WTC11 (cell line): ENCODE measurements around the gene CMTR1. TPM values are rescaled to one million over a fixed set of nuclear protein-coding genes. Genes with fewer than 3 reads are reported as not detected.

Experiments
- ATAC-seq: fragments of 200-7000 bp; cut with Tn5 transposase; 2 replicates; pipeline ENCODE4 v1.10.0; 2021; ENCODE audit warnings: mild to moderate bottlenecking, moderate library complexity
- CTCF ChIA-PET: fragments of 300-600 bp; sonication (Branson Sonifier 250); formaldehyde crosslinking; loops from one replicate; lab custom pipeline; 2021; ENCODE audit warnings: antibody characterized with exemption; lab: Charles Lee
- POLR2A ChIA-PET: fragments of 350-600 bp; sonication (Branson Sonifier 250); formaldehyde crosslinking; loops from one replicate; lab custom pipeline; 2021; ENCODE audit warnings: antibody characterized with exemption; lab: Charles Lee
- DNase-seq: peaks from one replicate; pipeline ENCODE4 v3.0.0; 2021; ENCODE audit warnings: low spot score
- H3K27ac Mint-ChIP-seq: 2 replicates; pipeline ENCODE4 v1.8.0; 2021; ENCODE audit warnings: mixed read lengths
- H3K27me3 Mint-ChIP-seq: 2 replicates; pipeline ENCODE4 v1.8.0; 2021; ENCODE audit warnings: low read depth, mild to moderate bottlenecking, moderate library complexity, mixed read lengths
- H3K36me3 Mint-ChIP-seq: 2 replicates; pipeline ENCODE4 v1.8.0; 2021; ENCODE audit warnings: mixed read lengths
- H3K4me1 Mint-ChIP-seq: 2 replicates; pipeline ENCODE4 v1.8.0; 2022; ENCODE audit warnings: mixed read lengths
- H3K4me3 Mint-ChIP-seq: 2 replicates; pipeline ENCODE4 v1.8.0; 2021; ENCODE audit warnings: mild to moderate bottlenecking, moderate library complexity, mixed read lengths
- H3K9me3 Mint-ChIP-seq: 2 replicates; pipeline ENCODE4 v1.8.0; 2021; ENCODE audit warnings: mixed read lengths
- ETV6 ChIP-seq: sonication (generic); formaldehyde crosslinking; IDR thresholded peaks from 2 replicates; pipeline ENCODE4 v1.8.1; 2022; ENCODE audit warnings: mild to moderate bottlenecking, missing genetic modification reagents
- FOXP1 ChIP-seq: sonication (generic); formaldehyde crosslinking; IDR thresholded peaks from 2 replicates; pipeline ENCODE4 v1.8.0; 2022; ENCODE audit warnings: missing genetic modification reagents, mild to moderate bottlenecking, moderate library complexity, borderline replicate concordance
- GABPB1 ChIP-seq: sonication (generic); formaldehyde crosslinking; IDR thresholded peaks from 2 replicates; pipeline ENCODE4 v1.8.1; 2023; ENCODE audit warnings: mild to moderate bottlenecking, missing genetic modification reagents
- GRHL2 ChIP-seq: fragments of 250-450 bp; sonication (Bioruptor Pico); IDR thresholded peaks from 2 replicates; pipeline ENCODE4 v1.8.0; 2022; ENCODE audit warnings: mild to moderate bottlenecking, moderate library complexity; ENCODE audit not compliant: insufficient replicate concordance, severe bottlenecking
- NFATC4 ChIP-seq: fragments of 250-450 bp; sonication (Bioruptor Pico); IDR thresholded peaks from 2 replicates; pipeline ENCODE4 v1.9.0; 2021; ENCODE audit warnings: mild to moderate bottlenecking
- NR1H2 ChIP-seq: sonication (generic); formaldehyde crosslinking; IDR thresholded peaks from 2 replicates; pipeline ENCODE4 v1.9.0; 2021; ENCODE audit warnings: mild to moderate bottlenecking, moderate library complexity, missing genetic modification reagents
- NR2C2 ChIP-seq: sonication (generic); formaldehyde crosslinking; IDR thresholded peaks from 2 replicates; pipeline ENCODE4 v1.8.0; 2022; ENCODE audit warnings: mild to moderate bottlenecking, missing genetic modification reagents
- TP53 ChIP-seq: sonication (generic); formaldehyde crosslinking; IDR thresholded peaks from 2 replicates; pipeline ENCODE4 v1.8.1; 2023; ENCODE audit warnings: mild to moderate bottlenecking, missing genetic modification reagents
- ZNF121 ChIP-seq: sonication (generic); formaldehyde crosslinking; IDR thresholded peaks from 2 replicates; pipeline ENCODE4 v1.8.0; 2023; ENCODE audit warnings: missing genetic modification reagents
- ZNF232 ChIP-seq: sonication (generic); formaldehyde crosslinking; IDR thresholded peaks from 2 replicates; pipeline ENCODE4 v1.8.0; 2022; ENCODE audit warnings: mild to moderate bottlenecking, missing genetic modification reagents
- ZNF263 ChIP-seq: sonication (generic); formaldehyde crosslinking; IDR thresholded peaks from 2 replicates; pipeline ENCODE4 v1.8.1; 2022; ENCODE audit warnings: low read depth, mild to moderate bottlenecking, moderate library complexity, missing genetic modification reagents
- ZNF317 ChIP-seq: sonication (generic); formaldehyde crosslinking; IDR thresholded peaks from 2 replicates; pipeline ENCODE4 v1.8.1; 2023; ENCODE audit warnings: low read depth, mild to moderate bottlenecking, moderate library complexity, missing genetic modification reagents, borderline replicate concordance
- ZSCAN18 ChIP-seq: fragments of 250-450 bp; sonication (Bioruptor Pico); IDR thresholded peaks from 2 replicates; pipeline ENCODE4 v2.1.2; 2022; ENCODE audit warnings: mild to moderate bottlenecking, moderate library complexity
- total RNA-seq: library from RNA; stranded (reverse); gene quantifications from 3 replicates; pipeline ENCODE4 v1.2.3, GENCODE V29; 2021
- TF ChIP-seq, protein P1 (sequence below): sonication (generic); formaldehyde crosslinking; IDR thresholded peaks from 2 replicates; pipeline ENCODE4 v1.8.1; 2023; ENCODE audit warnings: mild to moderate bottlenecking, moderate library complexity, missing genetic modification reagents
- TF ChIP-seq, protein P2 (sequence below): fragments of 250-450 bp; sonication (Bioruptor Pico); IDR thresholded peaks from 2 replicates; pipeline ENCODE4 v1.8.0; 2021; ENCODE audit warnings: mild to moderate bottlenecking
- TF ChIP-seq, protein P3 (sequence below): sonication (generic); formaldehyde crosslinking; IDR thresholded peaks from 2 replicates; pipeline ENCODE4 v1.8.1; 2022; ENCODE audit warnings: mild to moderate bottlenecking, missing genetic modification reagents, moderate library complexity, borderline replicate concordance
- TF ChIP-seq, protein P4 (sequence below): sonication (generic); formaldehyde crosslinking; IDR thresholded peaks from 2 replicates; pipeline ENCODE4 v1.8.1; 2022; ENCODE audit warnings: missing genetic modification reagents, borderline replicate concordance
- TF ChIP-seq, protein P5 (sequence below): sonication (generic); formaldehyde crosslinking; IDR thresholded peaks from 2 replicates; pipeline ENCODE4 v1.8.0; 2022; ENCODE audit warnings: mild to moderate bottlenecking, missing genetic modification reagents

CMTR1 gene
- total RNA-seq, 1 experiment from 2014 or later: 38.6 TPM

DNA sequence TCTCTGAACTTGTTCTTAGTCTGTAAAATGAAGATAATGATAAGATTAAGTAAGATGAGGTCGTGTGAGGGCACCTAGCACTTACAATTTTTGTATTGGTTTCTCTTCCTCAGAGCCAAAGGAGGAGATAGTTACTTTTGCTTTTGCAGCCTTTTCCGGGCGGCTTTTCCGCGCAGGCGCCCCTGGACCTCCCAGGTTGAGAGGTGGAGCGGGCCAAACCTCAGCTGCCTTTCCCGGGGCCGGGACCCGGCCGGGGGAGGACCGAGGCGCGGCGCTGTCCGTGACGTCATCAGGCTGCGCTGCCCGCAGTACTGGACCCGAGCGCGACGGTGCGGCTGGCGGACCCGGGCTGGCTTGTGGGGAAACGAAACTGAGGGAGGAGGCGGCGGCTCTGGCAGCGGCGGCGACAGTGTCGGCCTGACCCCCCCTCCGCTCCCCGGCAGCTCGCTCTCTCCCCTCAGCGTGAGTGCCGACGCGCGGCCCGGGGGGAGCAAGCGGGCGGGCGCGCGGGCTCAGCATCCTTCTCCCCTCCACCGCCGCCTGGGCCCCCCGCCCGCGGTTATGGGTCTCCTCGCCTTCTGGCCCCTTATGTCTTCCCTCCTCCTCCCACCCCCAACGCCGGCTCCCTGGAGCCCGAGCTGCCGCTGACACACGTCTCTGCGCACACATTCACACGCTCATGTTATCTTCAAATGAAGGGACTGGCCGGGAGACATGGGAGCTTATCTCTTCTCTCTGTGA is at the start of gene CMTR1 (continued):
- TF ChIP-seq, protein P1, sequence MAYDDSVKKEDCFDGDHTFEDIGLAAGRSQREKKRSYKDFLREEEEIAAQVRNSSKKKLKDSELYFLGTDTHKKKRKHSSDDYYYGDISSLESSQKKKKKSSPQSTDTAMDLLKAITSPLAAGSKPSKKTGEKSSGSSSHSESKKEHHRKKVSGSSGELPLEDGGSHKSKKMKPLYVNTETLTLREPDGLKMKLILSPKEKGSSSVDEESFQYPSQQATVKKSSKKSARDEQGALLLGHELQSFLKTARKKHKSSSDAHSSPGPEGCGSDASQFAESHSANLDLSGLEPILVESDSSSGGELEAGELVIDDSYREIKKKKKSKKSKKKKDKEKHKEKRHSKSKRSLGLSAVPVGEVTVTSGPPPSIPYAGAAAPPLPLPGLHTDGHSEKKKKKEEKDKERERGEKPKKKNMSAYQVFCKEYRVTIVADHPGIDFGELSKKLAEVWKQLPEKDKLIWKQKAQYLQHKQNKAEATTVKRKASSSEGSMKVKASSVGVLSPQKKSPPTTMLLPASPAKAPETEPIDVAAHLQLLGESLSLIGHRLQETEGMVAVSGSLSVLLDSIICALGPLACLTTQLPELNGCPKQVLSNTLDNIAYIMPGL: peak; percentile 55; the same call in 1 of the 2 replicates
- TF ChIP-seq, protein P2, sequence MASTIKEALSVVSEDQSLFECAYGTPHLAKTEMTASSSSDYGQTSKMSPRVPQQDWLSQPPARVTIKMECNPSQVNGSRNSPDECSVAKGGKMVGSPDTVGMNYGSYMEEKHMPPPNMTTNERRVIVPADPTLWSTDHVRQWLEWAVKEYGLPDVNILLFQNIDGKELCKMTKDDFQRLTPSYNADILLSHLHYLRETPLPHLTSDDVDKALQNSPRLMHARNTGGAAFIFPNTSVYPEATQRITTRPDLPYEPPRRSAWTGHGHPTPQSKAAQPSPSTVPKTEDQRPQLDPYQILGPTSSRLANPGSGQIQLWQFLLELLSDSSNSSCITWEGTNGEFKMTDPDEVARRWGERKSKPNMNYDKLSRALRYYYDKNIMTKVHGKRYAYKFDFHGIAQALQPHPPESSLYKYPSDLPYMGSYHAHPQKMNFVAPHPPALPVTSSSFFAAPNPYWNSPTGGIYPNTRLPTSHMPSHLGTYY (CRISPR knock-in tag): no peak
- TF ChIP-seq GABPB1 (CRISPR knock-in tag) (peak; percentile 53; the same call in 1 of the 2 replicates), NR1H2 (CRISPR knock-in tag) (no peak), GRHL2 (CRISPR knock-in tag) (no peak), FOXP1 (CRISPR knock-in tag) (peak; percentile 59; the same call in 1 of the 2 replicates), NFATC4 (no peak), ZSCAN18 (no peak), ZNF232 (CRISPR knock-in tag) (no peak), TP53 (CRISPR knock-in tag) (no peak), ZNF317 (CRISPR knock-in tag) (no peak), ZNF263 (CRISPR knock-in tag) (no peak), NR2C2 (no peak)
- TF ChIP-seq, protein P3, sequence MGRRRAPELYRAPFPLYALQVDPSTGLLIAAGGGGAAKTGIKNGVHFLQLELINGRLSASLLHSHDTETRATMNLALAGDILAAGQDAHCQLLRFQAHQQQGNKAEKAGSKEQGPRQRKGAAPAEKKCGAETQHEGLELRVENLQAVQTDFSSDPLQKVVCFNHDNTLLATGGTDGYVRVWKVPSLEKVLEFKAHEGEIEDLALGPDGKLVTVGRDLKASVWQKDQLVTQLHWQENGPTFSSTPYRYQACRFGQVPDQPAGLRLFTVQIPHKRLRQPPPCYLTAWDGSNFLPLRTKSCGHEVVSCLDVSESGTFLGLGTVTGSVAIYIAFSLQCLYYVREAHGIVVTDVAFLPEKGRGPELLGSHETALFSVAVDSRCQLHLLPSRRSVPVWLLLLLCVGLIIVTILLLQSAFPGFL (CRISPR knock-in tag): no peak
- TF ChIP-seq, protein P4, sequence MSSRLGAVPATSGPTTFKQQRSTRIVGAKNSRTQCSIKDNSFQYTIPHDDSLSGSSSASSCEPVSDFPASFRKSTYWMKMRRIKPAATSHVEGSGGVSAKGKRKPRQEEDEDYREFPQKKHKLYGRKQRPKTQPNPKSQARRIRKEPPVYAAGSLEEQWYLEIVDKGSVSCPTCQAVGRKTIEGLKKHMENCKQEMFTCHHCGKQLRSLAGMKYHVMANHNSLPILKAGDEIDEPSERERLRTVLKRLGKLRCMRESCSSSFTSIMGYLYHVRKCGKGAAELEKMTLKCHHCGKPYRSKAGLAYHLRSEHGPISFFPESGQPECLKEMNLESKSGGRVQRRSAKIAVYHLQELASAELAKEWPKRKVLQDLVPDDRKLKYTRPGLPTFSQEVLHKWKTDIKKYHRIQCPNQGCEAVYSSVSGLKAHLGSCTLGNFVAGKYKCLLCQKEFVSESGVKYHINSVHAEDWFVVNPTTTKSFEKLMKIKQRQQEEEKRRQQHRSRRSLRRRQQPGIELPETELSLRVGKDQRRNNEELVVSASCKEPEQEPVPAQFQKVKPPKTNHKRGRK (CRISPR knock-in tag): no peak
- TF ChIP-seq, protein P5, sequence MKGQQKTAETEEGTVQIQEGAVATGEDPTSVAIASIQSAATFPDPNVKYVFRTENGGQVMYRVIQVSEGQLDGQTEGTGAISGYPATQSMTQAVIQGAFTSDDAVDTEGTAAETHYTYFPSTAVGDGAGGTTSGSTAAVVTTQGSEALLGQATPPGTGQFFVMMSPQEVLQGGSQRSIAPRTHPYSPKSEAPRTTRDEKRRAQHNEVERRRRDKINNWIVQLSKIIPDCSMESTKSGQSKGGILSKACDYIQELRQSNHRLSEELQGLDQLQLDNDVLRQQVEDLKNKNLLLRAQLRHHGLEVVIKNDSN: no peak
- TF ChIP-seq, all 79 proteins: peak for 19

DNA sequence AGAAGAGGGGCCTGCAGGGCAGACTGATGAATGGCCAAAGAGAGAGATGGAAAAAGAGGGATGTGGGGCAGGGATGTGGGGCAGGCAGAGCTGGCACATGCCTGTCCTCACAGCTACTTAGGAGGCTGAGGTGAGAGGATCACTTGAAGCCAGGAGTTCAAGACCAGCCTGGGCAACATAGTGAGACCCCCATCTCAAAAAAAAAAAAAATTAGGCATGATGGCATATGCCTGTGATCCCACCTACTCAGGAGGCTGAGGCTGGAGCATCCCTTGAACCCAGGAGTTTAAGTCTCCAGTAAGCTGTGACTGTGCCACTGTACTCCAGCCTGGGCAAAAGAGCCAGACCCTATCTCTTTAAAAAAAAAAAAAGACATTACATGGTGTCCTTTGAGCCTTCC is 44.4 kb upstream of the CMTR1 start:
- no peak for ATAC-seq
- ChIA-PET CTCF (no interaction called here), POLR2A (no interaction called here)
- no peak for DNase-seq
- H3K4me3 Mint-ChIP-seq: no peak overlapping the region
- TF ChIP-seq ETV6 (CRISPR knock-in tag): no peak
- TF ChIP-seq ZNF121 (CRISPR knock-in tag): 0 out of 2 replicates have a peak, but pooled peaks have one; percentile 10
- no peaks in the 10 kb centered on the region for H3K4me1 Mint-ChIP-seq
- H3K36me3 Mint-ChIP-seq: peaks cover 12% of the 10 kb centered on the region
- no peak overlapping the region for H3K27ac Mint-ChIP-seq
- no peaks in the 10 kb centered on the region for H3K27me3 Mint-ChIP-seq
- H3K9me3 Mint-ChIP-seq: no peaks in the 10 kb centered on the region
